KOPT-K1 (cell line): ENCODE measurements around the gene TTC21B.

ENCODE experiments used
- H3K27ac ChIP-seq: fragments of 200-600 bp; sonication (generic); 2 replicates; pipeline ENCODE4 v1.5.1; 2016; ENCODE audit warnings: antibody characterized with exemption, mild to moderate bottlenecking, low read depth, low read length; ENCODE audit not compliant: poor library complexity, severe bottlenecking
- H3K36me3 ChIP-seq: fragments of 200-600 bp; sonication (generic); 2 replicates; pipeline ENCODE4 v1.5.1; 2017; ENCODE audit warnings: antibody characterized with exemption, mild to moderate bottlenecking, low read length, moderate library complexity; ENCODE audit not compliant: insufficient read depth
- H3K9me3 ChIP-seq: fragments of 200-600 bp; sonication (generic); 2 replicates; pipeline ENCODE4 v1.5.1; 2017; ENCODE audit warnings: antibody characterized with exemption, low read length, mild to moderate bottlenecking; ENCODE audit not compliant: insufficient read depth, poor library complexity, severe bottlenecking

TTC21B gene

GRCh38 chr2:165952085-165952484, 1.5 kb downstream of the TTC21B start:
- no peak overlapping the region for H3K27ac ChIP-seq
- peaks cover 25% of the 10 kb centered on the region for H3K36me3 ChIP-seq
- no peaks in the 10 kb centered on the region for H3K9me3 ChIP-seq

- H3K36me3 ChIP-seq, result peaks cover 30% of the 10 kb centered on the region
- no peak overlapping the region for H3K27ac ChIP-seq
- H3K9me3 ChIP-seq, result no peaks in the 10 kb centered on the region
Measured at GRCh38 chr2:165950438-165950837, 3.1 kb downstream of the TTC21B start.

GRCh38 chr2:165941827-165942226, 11.7 kb downstream of the TTC21B start:
- H3K27ac ChIP-seq, result no peak overlapping the region
- H3K36me3 ChIP-seq, result peaks cover 85% of the 10 kb centered on the region
- H3K9me3 ChIP-seq, result no peaks in the 10 kb centered on the region

GRCh38 chr2:165938237-165938636, 15.3 kb downstream of the TTC21B start:
- Histone ChIP-seq H3K9me3 (no peaks in the 10 kb centered on the region), H3K36me3 (peaks cover 82% of the 10 kb centered on the region), H3K27ac (no peak overlapping the region)

- peaks cover 86% of the 10 kb centered on the region for H3K36me3 ChIP-seq
- H3K27ac ChIP-seq, result no peak overlapping the region
- no peaks in the 10 kb centered on the region for H3K9me3 ChIP-seq
Measured at GRCh38 chr2:165933211-165933910, 20.2 kb downstream of the TTC21B start.

- H3K27ac ChIP-seq, result no peak overlapping the region
- H3K36me3 ChIP-seq, result peaks cover 93% of the 10 kb centered on the region
Measured at GRCh38 chr2:165927774-165928173, 25.8 kb downstream of the TTC21B start.

GRCh38 chr2:165927353-165927752, 26.2 kb downstream of the TTC21B start:
- Histone ChIP-seq H3K9me3 (no peaks in the 10 kb centered on the region), H3K27ac (no peak overlapping the region), H3K36me3 (peaks cover 93% of the 10 kb centered on the region)

More at GRCh38 chr2:165927774-165928173, 25.8 kb downstream of the TTC21B start:
- no peaks in the 10 kb centered on the region for H3K9me3 ChIP-seq

- H3K36me3 ChIP-seq, result peaks cover 76% of the 10 kb centered on the region
- no peak overlapping the region for H3K27ac ChIP-seq
- H3K9me3 ChIP-seq, result no peaks in the 10 kb centered on the region
Measured at GRCh38 chr2:165924946-165925345, 28.6 kb downstream of the TTC21B start.

GRCh38 chr2:165920748-165921147, 32.8 kb downstream of the TTC21B start:
- H3K27ac ChIP-seq, result no peak overlapping the region

GRCh38 chr2:165913636-165914035, 39.9 kb downstream of the TTC21B start:
- Histone ChIP-seq H3K27ac (no peak overlapping the region), H3K9me3 (no peaks in the 10 kb centered on the region), H3K36me3 (peaks cover 74% of the 10 kb centered on the region)

More at GRCh38 chr2:165920748-165921147, 32.8 kb downstream of the TTC21B start:
- no peaks in the 10 kb centered on the region for H3K9me3 ChIP-seq
- H3K36me3 ChIP-seq, result peaks cover 77% of the 10 kb centered on the region

GRCh38 chr2:165911981-165912380, 41.6 kb downstream of the TTC21B start:
- H3K36me3 ChIP-seq, result peaks cover 72% of the 10 kb centered on the region
- no peaks in the 10 kb centered on the region for H3K9me3 ChIP-seq
- H3K27ac ChIP-seq, result no peak overlapping the region

- Histone ChIP-seq H3K27ac (no peak overlapping the region), H3K36me3 (peaks cover 72% of the 10 kb centered on the region), H3K9me3 (no peaks in the 10 kb centered on the region)
Measured at GRCh38 chr2:165911231-165911630, 42.3 kb downstream of the TTC21B start.

GRCh38 chr2:165909466-165909865, 44.1 kb downstream of the TTC21B start:
- Histone ChIP-seq H3K9me3 (no peaks in the 10 kb centered on the region), H3K27ac (no peak overlapping the region), H3K36me3 (peaks cover 66% of the 10 kb centered on the region)

- no peak overlapping the region for H3K27ac ChIP-seq
- H3K36me3 ChIP-seq, result peaks cover 61% of the 10 kb centered on the region
- no peaks in the 10 kb centered on the region for H3K9me3 ChIP-seq
Measured at GRCh38 chr2:165905854-165906253, 47.7 kb downstream of the TTC21B start.

- Histone ChIP-seq H3K27ac (no peak overlapping the region), H3K36me3 (peaks cover 61% of the 10 kb centered on the region), H3K9me3 (no peaks in the 10 kb centered on the region)
Measured at GRCh38 chr2:165905269-165905668, 48.3 kb downstream of the TTC21B start.

GRCh38 chr2:165904432-165904831, 49.1 kb downstream of the TTC21B start:
- H3K9me3 ChIP-seq, result no peaks in the 10 kb centered on the region
- peaks cover 63% of the 10 kb centered on the region for H3K36me3 ChIP-seq
- no peak overlapping the region for H3K27ac ChIP-seq
